Thyroid gland (tissue), 4 donors: Measurements from ENCODE around the gene DLL4. TPM values are rescaled to one million over a fixed set of nuclear protein-coding genes. Genes with fewer than 3 reads are reported as not detected.

Source experiments
- DNase-seq, 2 donors: peaks; one replicate each; pipeline ENCODE4 v3.0.0-alpha.2; 2019
- H3K27ac ChIP-seq, 3 donors: fragments of 200-600 bp; sonication (generic); 1 replicate in 2 of 3; 2 replicates in 1 of 3; pipeline ENCODE4 v1.5.1; 2016 to 2019; ENCODE audit warnings: mild to moderate bottlenecking in 1 of 3, moderate library complexity in 1 of 3
- H3K27me3 ChIP-seq: fragments of 200-600 bp; sonication (generic); one replicate; pipeline ENCODE4 v1.5.1; 2019
- H3K36me3 ChIP-seq, 2 donors: fragments of 200-600 bp; sonication (generic); one replicate each; pipeline ENCODE4 v1.5.1; 2016 to 2019
- H3K4me1 ChIP-seq, 2 donors: fragments of 200-600 bp; sonication (generic); one replicate each; pipeline ENCODE4 v1.5.1; 2017 to 2019
- H3K4me3 ChIP-seq, 3 donors: fragments of 200-600 bp; sonication (generic); replicated peaks in 1 of 3; 1 replicate in 2 of 3; 2 replicates in 1 of 3; pipeline ENCODE4 v1.5.1; 2016; ENCODE audit warnings: mild to moderate bottlenecking in 1 of 3
- H3K9me3 ChIP-seq: fragments of 200-600 bp; sonication (generic); one replicate; pipeline ENCODE4 v1.5.1; 2017
- CTCF ChIP-seq, 6 experiments: fragments of 200-600 bp in 3 of 6; fragments of 450-650 bp in 3 of 6; sonication (generic) in 3 of 6; IDR thresholded peaks; one replicate each; pipeline ENCODE4 v1.5.1; 2016 to 2019; ENCODE audit warnings: antibody characterized with exemption in 6 of 6, mild to moderate bottlenecking in 2 of 6, inconsistent platforms in 1 of 6, moderate library complexity in 1 of 6
- POLR2A ChIP-seq, 2 donors: fragments of 450-650 bp; IDR thresholded peaks; one replicate each; pipeline ENCODE4 v1.6.1; 2017; ENCODE audit warnings: antibody characterized with exemption in 2 of 2, mild to moderate bottlenecking in 2 of 2, moderate library complexity in 1 of 2
- WGBS, 2 donors: methylation state at CpG; one replicate each; pipeline ENCODE4 v1.1.5; 2017; 5-methylcytosine and 5-hydroxymethylcytosine counted together
- intact Hi-C: fragments of 100-400 bp; cut with DNase I; formaldehyde crosslinking; loops from one replicate; pipeline ENCODE4 v1.15.1; 2023
- small RNA-seq: library from RNA; depleted of rRNA; stranded (forward); fragments of <200 nt; gene quantifications from one replicate; pipeline ENCODE3, GENCODE V24; 2016
- total RNA-seq, 4 donors: library from RNA; depleted of rRNA; stranded (reverse); fragments of >200 nt; gene quantifications; one replicate each; pipeline ENCODE4 v1.2.3, GENCODE V29; 2016

DLL4 gene
- total RNA-seq, 4 donors from 2014 or later: 6.8 to 27.1 (median 10.8) TPM

GRCh38 chr15:40988156-40988555 is 59.0 kb downstream of the DLL4 start:
- intact Hi-C loops: no loop called here
- Histone ChIP-seq H3K27me3 (no peaks in the 10 kb centered on the region), H3K4me1 (no peaks in the 10 kb centered on the region), H3K27ac (no peak overlapping the region), H3K4me3 (no peak overlapping the region), H3K36me3 (peaks cover 46 to 49% of the 10 kb centered on the region in 2 donors), H3K9me3 (no peaks in the 10 kb centered on the region)
- 93 to 94% methylated on average over 4 of the region's 4 CpGs for WGBS, 2 donors
- TF ChIP-seq CTCF (IDR thresholded peaks at IDR 0.05) (no peak), POLR2A (IDR thresholded peaks at IDR 0.05) (no peak)
- DNase-seq: no peak

Small RNA genes within 50 kb of the gene (small RNA-seq; reads per million reads assigned to genes)
- gene ISCA1P4: not detected

Other genes with a start within 250 kb of the DLL4 start
- gene RAD51, start 234.2 kb upstream of the DLL4 start, total RNA-seq: 1 to 10 TPM in 1 of 4 donors, under 1 TPM in 1, not detected in 2; 0.40 to 1.4 TPM
- gene RMDN3, start 174.1 kb upstream of the DLL4 start, total RNA-seq: 10 to 100 TPM; 29.2 to 39.8 (median 31.7) TPM
- gene GCHFR, start 165.3 kb upstream of the DLL4 start, total RNA-seq: 10 to 100 TPM; 17.1 to 73.4 (median 34.7) TPM
- under 1 TPM in 3 of 4 donors, not detected in 1; 0.13 to 0.79 (median 0.22) TPM for gene C15orf62, start 159.4 kb upstream of the DLL4 start, total RNA-seq
- 10 to 100 TPM; 21.7 to 37.8 (median 22.3) TPM for gene ZFYVE19, start 122.3 kb upstream of the DLL4 start, total RNA-seq
- gene DNAJC17, start 121.9 kb upstream of the DLL4 start, total RNA-seq: 10 to 100 TPM; 21.6 to 51.9 (median 45.8) TPM
- not detected for gene PPP1R14D, start 100.6 kb upstream of the DLL4 start, total RNA-seq
- 100 to 1,000 TPM in 2 of 4 donors, 10 to 100 TPM in 2; 84.3 to 143 (median 113) TPM for gene SPINT1, start 85.3 kb upstream of the DLL4 start, total RNA-seq
- under 1 TPM in 1 of 4 donors, not detected in 3; 0.29 TPM for gene RHOV, start 55.1 kb upstream of the DLL4 start, total RNA-seq
- 10 to 100 TPM; 29.2 to 43.6 (median 37.2) TPM for gene VPS18, start 34.9 kb upstream of the DLL4 start, total RNA-seq
- gene CHAC1, start 24.1 kb downstream of the DLL4 start, total RNA-seq: 1 to 10 TPM; 1.1 to 3.1 (median 1.8) TPM
- 10 to 100 TPM; 23.2 to 42.6 (median 36.4) TPM for gene INO80, start 186.9 kb downstream of the DLL4 start, total RNA-seq